AG09309 (cell line): ENCODE data around the gene HTRA2.

Experiments used
- DNase-seq: peaks from one replicate; pipeline ENCODE4 v3.0.0-alpha.2; 2010; ENCODE audit warnings: low read depth
- H3K4me3 ChIP-seq: 2 replicates; pipeline ENCODE4 v1.5.1; 2011; ENCODE audit warnings: mild to moderate bottlenecking, low read depth, low read length, moderate library complexity; ENCODE audit not compliant: control insufficient read depth
- CTCF ChIP-seq: IDR thresholded peaks from 2 replicates; pipeline ENCODE4 v1.5.1; 2011; ENCODE audit warnings: mild to moderate bottlenecking, low read depth, low read length, inconsistent platforms; ENCODE audit not compliant: insufficient read depth, control insufficient read depth; ENCODE audit errors: missing control alignments

Gene HTRA2

GRCh38 chr2:74536166-74536950 is 6.6 kb downstream of the HTRA2 start:
- TF ChIP-seq CTCF: no peak
- no peak overlapping the region for H3K4me3 ChIP-seq
- DNase-seq: no peak

GRCh38 chr2:74537140-74537539 is 7.4 kb downstream of the HTRA2 start:
- no peak overlapping the region for H3K4me3 ChIP-seq
- DNase-seq: no peak
- no peak for TF ChIP-seq CTCF

GRCh38 chr2:74538881-74539339 is 9.2 kb downstream of the HTRA2 start:
- TF ChIP-seq CTCF: no peak
- H3K4me3 ChIP-seq: no peak overlapping the region
- no peak for DNase-seq

- H3K4me3 ChIP-seq: no peak overlapping the region
- no peak for DNase-seq
These were observed 10.6 kb downstream of the HTRA2 start for GRCh38 chr2:74540291-74540690.

GRCh38 chr2:74542978-74543377 is 13.2 kb downstream of the HTRA2 start:
- H3K4me3 ChIP-seq: no peak overlapping the region
- TF ChIP-seq CTCF: no peak
- no peak for DNase-seq

More at GRCh38 chr2:74540291-74540690, 10.6 kb downstream of the HTRA2 start:
- TF ChIP-seq CTCF: no peak

- no peak overlapping the region for H3K4me3 ChIP-seq
- DNase-seq: no peak
- no peak for TF ChIP-seq CTCF
These were observed 14.9 kb downstream of the HTRA2 start for GRCh38 chr2:74544634-74545033.
